ENCODE results near the gene PSME3. TPM values are rescaled to one million over a fixed set of nuclear protein-coding genes. Genes with fewer than 3 reads are reported as not detected.

The PSME3 gene
- total RNA-seq, 1 experiment from 2014 or later, result 222 TPM

GRCh38 chr17:42878123-42878880, 45.1 kb downstream of the PSME3 start:
- Histone ChIP-seq H2BK15ac (ENCODE audit: low read depth, low read length) (no peak overlapping the region), H2BK20ac (ENCODE audit: low read depth, low read length, poor library complexity, severe bottlenecking) (no peak overlapping the region), H4K91ac (ENCODE audit: insufficient read length, low read depth, low read length) (no peak overlapping the region), H4K5ac (ENCODE audit: insufficient read length, low read depth, low read length) (no peak overlapping the region), H3K9me3 (ENCODE audit: control insufficient read depth, low read depth, low read length) (no peaks in the 10 kb centered on the region), H3K9ac (ENCODE audit: extremely low read depth, insufficient read length, low read length) (no peak overlapping the region), H3K4ac (ENCODE audit: low read depth, low read length) (no peak overlapping the region), H2AFZ (ENCODE audit: low read length) (no peak overlapping the region), H3K79me2 (ENCODE audit: insufficient read depth, low read length) (no peaks in the 10 kb centered on the region), H3K4me2 (ENCODE audit: insufficient read depth, insufficient read length, low read length) (peak overlapping the region; percentile 33), H4K8ac (replicated peaks; ENCODE audit: insufficient read length, low read depth, low read length) (no peak overlapping the region), H2BK12ac (ENCODE audit: insufficient read length, low read depth, low read length) (no peak overlapping the region), H3K56ac (ENCODE audit: insufficient read length, low read depth, low read length) (no peak overlapping the region), H2BK120ac (ENCODE audit: low read depth, low read length, poor library complexity, severe bottlenecking) (no peak overlapping the region), H3K23ac (ENCODE audit: insufficient read length, low read depth, low read length) (no peak overlapping the region), H3K27me3 (ENCODE audit: insufficient read depth, low read length) (no peaks in the 10 kb centered on the region), H2AK5ac (ENCODE audit: insufficient read length, low read length) (no peak overlapping the region), H3K18ac (ENCODE audit: insufficient read length, low read depth, low read length) (peak overlapping the region; percentile 37), H4K20me1 (ENCODE audit: control insufficient read depth, insufficient read depth, insufficient read length) (no peaks in the 10 kb centered on the region), H3K4me1 (ENCODE audit: insufficient read depth, low read length) (no peaks in the 10 kb centered on the region; the same call in 1 of the 2 replicates), H3K27ac (ENCODE audit: insufficient read length, low read depth, low read length) (no peak overlapping the region), H3T11ph (ENCODE audit: low read length) (no peak overlapping the region), H3K79me1 (ENCODE audit: insufficient read depth, low read depth, low read length, poor library complexity, severe bottlenecking) (no peaks in the 10 kb centered on the region), H3K23me2 (ENCODE audit: insufficient read length, low read depth, low read length, poor library complexity, severe bottlenecking) (no peaks in the 10 kb centered on the region), H2BK5ac (ENCODE audit: insufficient read length, low read length) (no peak overlapping the region), H3K14ac (ENCODE audit: insufficient read depth, low read length) (no peak overlapping the region; the same call in 1 of the 2 replicates)
- no CpG with 5 or more reads among the region's 13 CpGs for WGBS (ENCODE audit: extremely low coverage, insufficient read length, low lambda C conversion rate)
- peak; percentile 95 for DNase-seq
- Mint-ChIP-seq H3K36me3 (ENCODE audit: insufficient read depth in 1 of 3, low read depth in 3 of 3) (no peaks in the 10 kb centered on the region; a peak in 1 of 7 replicates), H3K27ac (no peak overlapping the region), H3K9me3 (0 out of 5 replicates have a peak, but pooled peaks cover 0 to 3% of the 10 kb centered on the region in 2 experiments), H3K4me3 (peak overlapping the region; percentile 19 to 66; a peak in 2 of 5 replicates), H3K27me3 (ENCODE audit: low read depth) (peaks cover 60% of the 10 kb centered on the region), H3K4me1 (peaks cover 22 to 27% of the 10 kb centered on the region in 2 experiments)
- TF ChIP-seq CTCF (conservative IDR thresholded peaks at IDR 0.05), result peak; percentile 36; the same call in 1 of the 3 replicates
